ENCODE measurements around the gene CCDC88C. TPM values are rescaled to one million over a fixed set of nuclear protein-coding genes. Genes with fewer than 3 reads are reported as not detected.

CCDC88C gene
- total RNA-seq, 2 experiments from 2014 or later = 83.6 to 87.8 TPM

DNA sequence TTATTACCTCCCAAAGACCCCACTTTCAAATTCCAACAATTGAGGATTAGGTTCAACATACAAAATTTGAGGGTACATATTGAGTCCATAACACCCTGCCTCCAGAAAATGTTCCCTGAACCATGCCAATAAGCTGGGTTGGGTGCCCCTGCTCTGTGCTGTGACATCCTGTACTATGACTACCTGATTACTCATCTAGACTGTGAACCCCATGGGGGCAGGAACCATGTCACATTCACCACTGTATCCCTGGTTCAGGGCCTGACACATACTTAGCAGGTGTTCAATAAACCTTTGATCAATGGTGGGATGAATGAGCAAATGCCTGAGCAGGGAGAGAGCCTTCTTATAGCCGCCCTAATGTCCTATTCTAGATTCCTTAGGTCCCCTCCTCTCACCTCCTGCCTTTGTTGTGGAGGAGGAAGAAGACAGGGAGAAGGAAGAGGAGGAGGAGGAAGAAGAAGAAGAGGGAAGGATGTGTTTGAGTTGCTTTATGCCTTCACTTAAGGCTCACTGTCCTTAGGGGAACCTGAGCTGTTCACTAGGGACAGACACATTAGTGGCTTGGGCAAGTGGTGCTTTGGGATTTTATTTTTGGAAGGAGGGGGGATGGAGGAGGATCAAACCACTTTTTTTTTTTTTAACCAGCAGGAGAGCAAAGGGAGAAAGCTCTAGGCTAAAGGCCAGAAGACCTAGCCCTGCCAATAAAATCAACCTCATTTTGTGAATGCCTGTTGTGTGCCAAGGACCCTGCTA lies 194.4 kb downstream of the CCDC88C start:
- Mint-ChIP-seq H3K4me3 (no peak overlapping the region), H3K27ac (peak overlapping the region; percentile 77), H3K27me3 (no peaks in the 10 kb centered on the region), H3K9me3 (peaks cover 14% of the 10 kb centered on the region), H3K36me3 (ENCODE audit: low read depth) (peaks cover 62% of the 10 kb centered on the region), H3K4me1 (ENCODE audit: low read depth) (peaks cover 70% of the 10 kb centered on the region)
- intact Hi-C loops (cut with micrococcal nuclease) = no loop called here
- ChIA-PET POLR2A (interaction anchor here (1.8 to 2.9 kb wide), 2 partner anchors 20 to 27 kb away, joined by 3 to 16 read pairs; no protein-coding TSS in a partner anchor), CTCF (interaction anchor here (1.0 to 1.6 kb wide), 4 partner anchors 18 to 46 kb away, joined by 3 to 5 read pairs (median 4); no protein-coding TSS in a partner anchor)
- peak; percentile 52 for ATAC-seq
- peak; percentile 66 for DNase-seq
- TF ChIP-seq, protein P1, sequence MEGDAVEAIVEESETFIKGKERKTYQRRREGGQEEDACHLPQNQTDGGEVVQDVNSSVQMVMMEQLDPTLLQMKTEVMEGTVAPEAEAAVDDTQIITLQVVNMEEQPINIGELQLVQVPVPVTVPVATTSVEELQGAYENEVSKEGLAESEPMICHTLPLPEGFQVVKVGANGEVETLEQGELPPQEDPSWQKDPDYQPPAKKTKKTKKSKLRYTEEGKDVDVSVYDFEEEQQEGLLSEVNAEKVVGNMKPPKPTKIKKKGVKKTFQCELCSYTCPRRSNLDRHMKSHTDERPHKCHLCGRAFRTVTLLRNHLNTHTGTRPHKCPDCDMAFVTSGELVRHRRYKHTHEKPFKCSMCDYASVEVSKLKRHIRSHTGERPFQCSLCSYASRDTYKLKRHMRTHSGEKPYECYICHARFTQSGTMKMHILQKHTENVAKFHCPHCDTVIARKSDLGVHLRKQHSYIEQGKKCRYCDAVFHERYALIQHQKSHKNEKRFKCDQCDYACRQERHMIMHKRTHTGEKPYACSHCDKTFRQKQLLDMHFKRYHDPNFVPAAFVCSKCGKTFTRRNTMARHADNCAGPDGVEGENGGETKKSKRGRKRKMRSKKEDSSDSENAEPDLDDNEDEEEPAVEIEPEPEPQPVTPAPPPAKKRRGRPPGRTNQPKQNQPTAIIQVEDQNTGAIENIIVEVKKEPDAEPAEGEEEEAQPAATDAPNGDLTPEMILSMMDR (IDR thresholded peaks at IDR 0.05) = no peak

Other genes with a start within 250 kb of the CCDC88C start
- gene GPR68, start 173.1 kb downstream of the CCDC88C start, total RNA-seq = 10 to 100 TPM; 11.9 to 14.0 TPM
- gene PPP4R3A, start 92.5 kb upstream of the CCDC88C start, total RNA-seq = 100 to 1,000 TPM; 106 to 111 TPM

Measured in activated CD8-positive, alpha-beta T cell treated with anti-CD3 and anti-CD28 coated beads for 36 hours (primary cell).